Activated CD8-positive, alpha-beta memory T cell treated with anti-CD3 and anti-CD28 coated beads, Interleukin-2, amount 10 ng/mL, durations not matched to agents 7 days and 5 days (primary cell): ENCODE data around the gene DGKI. TPM values are rescaled to one million over a fixed set of nuclear protein-coding genes. Genes with fewer than 3 reads are reported as not detected.
"Not testable (repeated sequence)": the region's sequence is repeated elsewhere in the genome, so short reads cannot be mapped to it uniquely, and the experiment has no call there.

Source experiments
- ATAC-seq: fragments of 150-1000 bp; cut with Tn5 transposase; one replicate; pipeline ENCODE4 v1.10.0; 2021; ENCODE audit warnings: moderate library complexity
- CTCF ChIA-PET: fragments of 350-600 bp; sonication (Branson Sonifier 250); formaldehyde crosslinking; loops from one replicate; lab custom pipeline; 2021; ENCODE audit warnings: antibody characterized with exemption; lab: Charles Lee
- DNase-seq: peaks from one replicate; pipeline ENCODE4 v3.0.0-alpha.2; 2020
- H3K27ac Mint-ChIP-seq: one replicate; pipeline ENCODE4 v1.8.0; 2021; ENCODE audit warnings: mild to moderate bottlenecking, mixed read lengths
- H3K27me3 Mint-ChIP-seq: one replicate; pipeline ENCODE4 v1.8.0; 2021; ENCODE audit warnings: mixed read lengths
- H3K36me3 Mint-ChIP-seq: one replicate; pipeline ENCODE4 v1.8.0; 2021; ENCODE audit warnings: mild to moderate bottlenecking, mixed read lengths
- H3K4me1 Mint-ChIP-seq: one replicate; pipeline ENCODE4 v1.8.0; 2021; ENCODE audit warnings: mixed read lengths
- H3K4me3 Mint-ChIP-seq: one replicate; pipeline ENCODE4 v1.8.0; 2021; ENCODE audit warnings: mild to moderate bottlenecking, moderate library complexity, mixed read lengths
- H3K9me3 Mint-ChIP-seq: one replicate; pipeline ENCODE4 v1.8.0; 2022; ENCODE audit warnings: low read depth, mixed read lengths
- total RNA-seq, 2 experiments: library from RNA; stranded (reverse); gene quantifications; one replicate each; pipeline ENCODE4 v1.2.3, GENCODE V29; 2021

DGKI gene
- total RNA-seq, 2 experiments from 2014 or later, result 2.2 TPM; not detected in 1

DNA sequence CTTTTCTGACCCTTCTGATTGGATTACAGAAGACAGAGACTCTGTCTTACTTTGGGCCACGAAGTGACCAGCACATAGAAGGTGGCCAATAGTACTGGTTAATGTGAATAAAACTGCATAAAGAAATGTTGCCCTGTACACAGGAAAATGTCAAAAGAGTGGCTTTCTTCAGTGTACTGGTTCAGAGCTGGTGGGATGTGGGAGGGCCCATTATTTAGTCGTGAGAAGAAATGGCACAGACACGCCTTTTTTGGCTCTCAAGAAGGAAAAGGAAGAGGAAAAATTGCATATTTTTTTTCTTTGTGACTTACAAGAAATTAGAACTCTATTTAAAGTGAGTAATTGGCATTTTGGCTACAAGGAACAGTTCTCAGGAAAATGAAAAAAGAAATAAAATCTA lies 129.7 kb downstream of the DGKI start:
- Mint-ChIP-seq H3K9me3 (no peaks in the 10 kb centered on the region), H3K36me3 (no peaks in the 10 kb centered on the region), H3K27me3 (no peaks in the 10 kb centered on the region), H3K4me1 (no peaks in the 10 kb centered on the region), H3K4me3 (no peak overlapping the region), H3K27ac (no peak overlapping the region)
- DNase-seq (no peak), ATAC-seq (no peak)
- CTCF ChIA-PET, result no interaction called here

DNA sequence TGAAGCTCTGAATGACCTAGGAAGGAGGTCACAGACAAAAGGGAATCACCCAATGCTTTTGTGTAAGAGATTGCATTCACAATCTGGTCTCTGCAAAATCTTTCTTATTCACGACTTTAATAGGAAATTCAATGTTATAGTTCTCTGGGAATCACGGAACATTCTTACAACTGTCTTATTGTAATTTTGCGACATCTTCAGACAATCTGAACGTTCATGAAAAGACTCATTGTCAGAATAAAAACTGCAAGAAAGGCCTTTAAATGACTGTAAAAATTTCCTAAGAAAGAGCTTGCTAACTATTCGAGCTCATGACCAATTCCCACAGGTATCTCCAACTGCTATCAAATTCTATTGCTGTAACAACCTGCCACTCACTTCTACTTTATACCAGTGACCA lies 130.7 kb downstream of the DGKI start:
- no peak overlapping the region for H3K27ac Mint-ChIP-seq
- CTCF ChIA-PET, result no interaction called here

DNA sequence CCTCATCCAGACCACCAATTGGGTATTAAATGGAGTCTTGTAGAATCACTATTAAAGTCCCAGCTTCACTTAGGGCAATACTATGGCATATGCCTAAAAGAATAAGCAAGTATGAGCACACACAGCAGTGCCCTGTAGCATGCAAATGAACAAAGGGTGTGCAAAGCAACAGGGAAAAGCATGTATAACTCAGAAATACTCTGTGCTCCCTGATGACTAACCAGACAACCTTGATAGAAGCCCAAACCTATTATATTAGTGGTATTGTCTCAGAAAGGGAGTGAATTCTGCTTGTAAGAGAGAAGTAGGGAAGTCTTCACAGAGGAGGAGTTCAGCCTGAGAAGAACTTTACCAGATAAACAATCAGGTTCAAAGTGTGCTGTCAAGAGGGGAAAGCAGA lies 131.2 kb downstream of the DGKI start:
- CTCF ChIA-PET, result no interaction called here
- H3K36me3 Mint-ChIP-seq, result no peaks in the 10 kb centered on the region
- no peak overlapping the region for H3K27ac Mint-ChIP-seq
- no peaks in the 10 kb centered on the region for H3K4me1 Mint-ChIP-seq
- DNase-seq (no peak), ATAC-seq (no peak)
- H3K4me3 Mint-ChIP-seq, result no peak overlapping the region
- peaks cover 7% of the 10 kb centered on the region for H3K27me3 Mint-ChIP-seq
- no peaks in the 10 kb centered on the region for H3K9me3 Mint-ChIP-seq

More for the DNA sequence above, 130.7 kb downstream of the DGKI start:
- Mint-ChIP-seq H3K27me3 (peaks cover 3% of the 10 kb centered on the region), H3K4me3 (no peak overlapping the region), H3K36me3 (no peaks in the 10 kb centered on the region), H3K9me3 (no peaks in the 10 kb centered on the region), H3K4me1 (no peaks in the 10 kb centered on the region)
- ATAC-seq (no peak), DNase-seq (no peak)

DNA sequence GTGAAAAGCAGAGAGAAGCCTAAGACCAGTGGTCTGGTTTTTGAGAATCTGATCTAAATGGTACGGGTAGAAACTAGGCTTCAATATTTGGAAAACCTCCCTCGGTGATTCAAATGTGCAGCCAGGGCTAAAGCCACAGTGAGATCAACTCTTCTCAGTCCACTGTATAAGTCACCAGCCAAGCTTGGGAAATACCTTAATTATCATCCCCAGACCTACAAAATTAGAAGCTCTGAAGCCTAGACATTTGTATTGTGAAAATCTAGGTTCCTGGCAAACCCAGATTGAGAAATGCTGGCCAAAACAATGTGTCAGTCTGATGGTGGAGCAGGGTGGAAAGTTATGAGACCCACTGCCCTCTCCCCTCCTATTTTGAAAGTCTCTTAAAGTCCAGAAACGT lies 131.7 kb downstream of the DGKI start:
- no peaks in the 10 kb centered on the region for H3K9me3 Mint-ChIP-seq
- ATAC-seq, result no peak
- no peak overlapping the region for H3K4me3 Mint-ChIP-seq
- CTCF ChIA-PET, result no interaction called here
- H3K36me3 Mint-ChIP-seq, result no peaks in the 10 kb centered on the region
- H3K27me3 Mint-ChIP-seq, result peaks cover 7% of the 10 kb centered on the region
- no peak for DNase-seq
- H3K27ac Mint-ChIP-seq, result no peak overlapping the region
- H3K4me1 Mint-ChIP-seq, result no peaks in the 10 kb centered on the region

DNA sequence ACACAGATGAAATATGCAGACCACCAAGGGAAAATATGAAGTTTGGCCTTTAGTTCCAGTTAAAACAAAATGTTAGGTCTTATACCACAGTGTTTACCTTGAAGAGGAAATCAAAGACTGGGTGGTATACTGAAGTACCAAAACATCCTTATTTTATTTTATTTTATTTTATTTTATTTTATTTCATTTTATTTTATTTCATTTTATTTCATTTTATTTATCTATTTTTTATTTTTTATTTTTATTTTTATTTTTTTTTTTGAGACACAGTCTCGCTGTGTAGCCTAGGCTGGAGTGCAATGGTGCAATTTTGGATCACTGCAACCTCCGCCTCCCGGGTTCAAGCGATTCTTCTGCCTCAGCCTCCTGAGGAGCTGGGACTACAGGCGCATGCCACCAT lies 140.4 kb downstream of the DGKI start:
- H3K36me3 Mint-ChIP-seq, H3K9me3 Mint-ChIP-seq, ATAC-seq, H3K4me3 Mint-ChIP-seq, H3K4me1 Mint-ChIP-seq, CTCF ChIA-PET, H3K27ac Mint-ChIP-seq, H3K27me3 Mint-ChIP-seq, DNase-seq: not testable (repeated sequence)

DNA sequence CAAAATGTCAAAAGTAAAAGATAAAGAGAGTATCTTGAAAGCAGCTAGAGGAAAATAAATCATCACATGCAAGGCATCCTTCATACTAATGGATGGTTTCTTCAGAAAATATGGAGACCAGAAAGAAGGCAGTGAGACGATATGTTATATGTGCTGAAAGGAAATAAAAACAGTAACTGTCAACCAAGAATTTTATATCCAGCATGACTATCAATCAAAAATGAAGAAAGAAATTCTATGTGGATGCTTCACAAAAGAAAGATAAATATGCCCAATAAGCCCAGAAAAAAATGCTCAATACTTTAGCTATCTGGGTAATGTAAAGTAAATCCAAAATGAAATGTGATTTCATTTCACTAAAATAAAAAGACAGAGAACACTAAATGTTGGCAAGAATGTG lies 142.1 kb downstream of the DGKI start:
- H3K9me3 Mint-ChIP-seq, result peaks cover 9% of the 10 kb centered on the region
- no peak overlapping the region for H3K27ac Mint-ChIP-seq
- no peaks in the 10 kb centered on the region for H3K27me3 Mint-ChIP-seq
- DNase-seq (no peak), ATAC-seq (no peak)
- no peaks in the 10 kb centered on the region for H3K36me3 Mint-ChIP-seq
- no peak overlapping the region for H3K4me3 Mint-ChIP-seq
- H3K4me1 Mint-ChIP-seq, result no peaks in the 10 kb centered on the region
- CTCF ChIA-PET, result no interaction called here

DNA sequence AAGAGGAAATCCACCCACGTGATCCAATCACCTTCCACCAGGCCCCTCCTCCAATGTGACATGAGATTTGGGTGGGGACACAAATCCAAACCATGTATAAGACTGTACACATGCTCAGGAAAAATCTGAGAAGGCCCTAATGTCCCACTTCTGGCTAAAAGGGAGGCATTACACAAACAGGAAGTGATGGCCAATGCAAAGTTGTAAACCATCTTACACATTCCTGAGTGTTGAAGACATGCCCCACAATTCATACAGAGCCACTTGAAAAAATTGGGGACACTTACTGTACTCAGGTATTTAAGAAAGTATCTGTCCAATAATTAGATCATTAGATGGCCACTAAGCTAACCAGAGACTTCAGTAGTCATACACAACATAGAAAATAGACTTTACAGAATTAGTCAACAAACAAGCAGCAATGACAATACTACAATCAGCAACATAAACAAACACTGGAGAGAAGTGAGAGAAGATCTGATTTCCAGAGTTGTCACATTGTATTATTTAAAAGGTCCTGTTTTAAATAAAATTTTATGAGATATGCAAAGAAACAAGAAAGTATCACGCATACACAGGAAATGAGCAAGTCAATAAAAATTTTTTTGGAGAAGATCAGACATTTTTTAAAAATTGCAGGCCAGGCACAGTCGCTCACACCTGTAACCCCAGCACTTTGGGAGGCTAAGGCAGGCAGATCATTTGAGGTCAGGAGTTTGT lies 143.3 kb downstream of the DGKI start:
- Mint-ChIP-seq H3K27me3 (no peaks in the 10 kb centered on the region), H3K4me3 (no peak overlapping the region), H3K36me3 (no peaks in the 10 kb centered on the region), H3K27ac (no peak overlapping the region), H3K9me3 (peaks cover 9% of the 10 kb centered on the region), H3K4me1 (no peaks in the 10 kb centered on the region)
- ATAC-seq (no peak), DNase-seq (no peak)
- CTCF ChIA-PET, result no interaction called here

DNA sequence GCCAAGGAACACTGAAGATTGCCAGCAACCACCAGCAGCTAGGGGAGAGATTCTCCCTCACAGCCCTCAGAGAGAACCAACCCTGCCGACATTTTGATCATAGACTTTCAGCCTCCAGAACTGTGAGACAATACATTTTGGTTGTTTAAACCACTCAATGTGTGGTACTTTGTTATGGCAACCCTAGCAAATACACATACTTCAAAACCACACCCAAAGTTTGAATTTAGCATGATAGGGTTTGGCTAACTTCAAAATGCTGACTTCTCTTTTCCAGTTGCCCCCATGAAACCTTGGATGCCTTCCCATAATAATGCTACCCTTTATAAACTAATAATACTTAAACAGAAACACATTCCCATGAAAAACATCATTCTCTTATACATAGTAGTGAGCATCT lies 149.8 kb downstream of the DGKI start:
- ATAC-seq (no peak), DNase-seq (no peak)
- no peak overlapping the region for H3K27ac Mint-ChIP-seq
- H3K4me3 Mint-ChIP-seq, result no peak overlapping the region
- H3K4me1 Mint-ChIP-seq, result no peaks in the 10 kb centered on the region
- CTCF ChIA-PET, result no interaction called here
- H3K36me3 Mint-ChIP-seq, result no peaks in the 10 kb centered on the region
- no peaks in the 10 kb centered on the region for H3K27me3 Mint-ChIP-seq
- H3K9me3 Mint-ChIP-seq, result no peaks in the 10 kb centered on the region

DNA sequence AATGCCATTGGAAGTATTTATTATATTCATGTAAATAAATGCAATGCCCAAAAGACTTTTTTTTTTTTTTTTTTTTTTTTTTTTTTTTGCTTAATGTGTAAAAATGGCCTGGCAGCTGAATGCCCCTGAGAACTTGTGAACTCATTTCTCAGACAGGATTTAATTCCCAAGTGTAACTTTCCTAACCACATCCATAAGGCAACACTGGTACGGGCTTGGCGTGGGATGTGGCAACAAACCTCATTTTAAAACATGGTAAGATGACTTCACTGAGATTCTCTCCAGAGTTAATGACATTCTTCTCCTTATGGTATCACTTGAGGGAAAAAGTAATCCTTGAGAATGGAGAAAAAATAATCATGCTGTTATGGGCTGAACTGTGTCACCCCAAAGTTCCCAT lies 150.4 kb downstream of the DGKI start:
- H3K27ac Mint-ChIP-seq, result no peak overlapping the region
- DNase-seq, result no peak
- H3K9me3 Mint-ChIP-seq, result no peaks in the 10 kb centered on the region
- no peak for ATAC-seq
- no peaks in the 10 kb centered on the region for H3K27me3 Mint-ChIP-seq
- H3K4me1 Mint-ChIP-seq, result no peaks in the 10 kb centered on the region
- no peak overlapping the region for H3K4me3 Mint-ChIP-seq
- CTCF ChIA-PET, result no interaction called here
- no peaks in the 10 kb centered on the region for H3K36me3 Mint-ChIP-seq

DNA sequence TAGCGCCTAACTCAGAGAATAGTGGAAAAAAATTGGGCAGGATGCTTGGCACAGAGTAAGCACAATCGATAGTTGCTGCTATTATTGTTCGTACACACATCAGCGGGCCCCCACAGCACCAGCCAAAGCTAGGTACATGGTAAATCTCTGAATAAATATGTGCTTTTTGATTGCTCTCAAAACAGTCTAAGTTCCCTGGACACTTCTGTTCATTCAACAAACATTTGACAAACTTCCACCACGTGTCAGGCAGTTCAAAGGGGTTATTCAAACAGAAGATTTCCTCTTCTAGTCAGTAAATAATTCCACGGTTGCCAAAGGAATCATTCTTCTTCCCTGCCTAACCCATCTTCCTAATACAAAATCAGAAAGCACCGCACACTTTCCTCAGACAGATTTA lies 150.8 kb downstream of the DGKI start:
- DNase-seq (no peak), ATAC-seq (no peak)
- H3K9me3 Mint-ChIP-seq, result no peaks in the 10 kb centered on the region
- H3K36me3 Mint-ChIP-seq, result no peaks in the 10 kb centered on the region
- H3K4me1 Mint-ChIP-seq, result no peaks in the 10 kb centered on the region
- H3K4me3 Mint-ChIP-seq, result no peak overlapping the region
- CTCF ChIA-PET, result no interaction called here
- no peak overlapping the region for H3K27ac Mint-ChIP-seq
- no peaks in the 10 kb centered on the region for H3K27me3 Mint-ChIP-seq

DNA sequence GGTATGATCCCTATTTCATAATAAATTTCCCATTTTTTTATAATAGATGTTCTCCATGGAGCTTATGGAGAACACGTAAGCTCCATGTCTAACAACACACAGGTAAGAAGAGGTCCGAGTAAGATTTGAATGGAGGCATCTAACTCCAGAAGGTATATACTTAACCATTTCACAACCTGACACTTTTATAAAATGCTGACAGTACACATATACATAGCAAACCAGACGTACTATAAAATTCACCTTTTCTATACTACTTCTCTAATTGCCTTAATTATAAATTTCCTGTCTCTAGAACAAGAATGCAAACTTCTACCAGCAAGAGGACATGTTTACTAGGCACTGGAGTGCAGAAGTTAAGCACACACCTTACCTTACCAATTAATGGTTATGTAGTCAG lies 151.3 kb downstream of the DGKI start:
- DNase-seq (no peak), ATAC-seq (no peak)
- Mint-ChIP-seq H3K9me3 (no peaks in the 10 kb centered on the region), H3K27ac (no peak overlapping the region), H3K4me1 (no peaks in the 10 kb centered on the region), H3K27me3 (no peaks in the 10 kb centered on the region), H3K36me3 (no peaks in the 10 kb centered on the region), H3K4me3 (no peak overlapping the region)
- CTCF ChIA-PET, result no interaction called here

DNA sequence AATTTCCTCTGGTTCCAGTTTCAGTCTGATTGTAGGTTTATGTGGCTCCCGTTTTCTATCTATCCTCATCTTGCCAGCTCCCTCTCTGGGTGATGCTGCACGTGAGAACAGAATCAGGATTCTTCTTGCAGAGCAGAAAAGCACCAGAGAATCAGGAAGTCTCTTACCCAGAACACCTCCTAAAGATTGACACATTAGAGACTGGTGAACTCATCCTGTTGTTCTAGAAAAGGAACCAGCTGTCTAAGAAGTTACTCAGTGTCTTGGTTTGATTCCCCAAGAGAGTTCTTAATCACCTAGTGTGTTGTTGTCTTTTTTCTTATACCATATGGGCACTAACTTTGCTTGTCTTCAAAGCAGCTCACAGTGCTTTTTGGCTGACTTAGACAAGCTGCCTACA lies 152.4 kb downstream of the DGKI start:
- H3K9me3 Mint-ChIP-seq, result no peaks in the 10 kb centered on the region
- no peaks in the 10 kb centered on the region for H3K4me1 Mint-ChIP-seq
- no peak overlapping the region for H3K27ac Mint-ChIP-seq
- DNase-seq, result no peak
- no peak overlapping the region for H3K4me3 Mint-ChIP-seq
- no peaks in the 10 kb centered on the region for H3K36me3 Mint-ChIP-seq
- no peaks in the 10 kb centered on the region for H3K27me3 Mint-ChIP-seq
- no peak for ATAC-seq
- CTCF ChIA-PET, result no interaction called here

DNA sequence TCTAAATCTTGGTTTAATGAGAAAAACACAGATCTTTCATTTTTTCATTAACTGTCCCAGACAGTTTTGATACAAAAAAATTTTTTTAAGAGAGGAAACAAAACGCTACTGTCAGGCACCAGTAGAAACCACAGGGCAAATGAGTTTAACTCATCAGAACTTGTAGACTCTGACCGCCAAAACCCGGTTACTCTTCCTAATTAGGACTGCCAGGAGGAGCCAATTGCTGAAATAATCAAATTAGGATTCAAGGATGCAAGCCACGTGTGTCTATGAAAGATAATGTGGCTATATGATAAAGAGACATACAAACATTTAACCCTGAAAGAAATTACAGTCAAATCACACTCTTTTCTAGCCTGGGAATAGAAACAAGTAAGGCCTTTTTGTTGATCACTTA lies 154.4 kb downstream of the DGKI start:
- ATAC-seq (no peak), DNase-seq (no peak)
- Mint-ChIP-seq H3K4me3 (no peak overlapping the region), H3K27ac (no peak overlapping the region), H3K4me1 (no peaks in the 10 kb centered on the region), H3K36me3 (no peaks in the 10 kb centered on the region), H3K27me3 (no peaks in the 10 kb centered on the region), H3K9me3 (no peaks in the 10 kb centered on the region)
- CTCF ChIA-PET, result no interaction called here

DNA sequence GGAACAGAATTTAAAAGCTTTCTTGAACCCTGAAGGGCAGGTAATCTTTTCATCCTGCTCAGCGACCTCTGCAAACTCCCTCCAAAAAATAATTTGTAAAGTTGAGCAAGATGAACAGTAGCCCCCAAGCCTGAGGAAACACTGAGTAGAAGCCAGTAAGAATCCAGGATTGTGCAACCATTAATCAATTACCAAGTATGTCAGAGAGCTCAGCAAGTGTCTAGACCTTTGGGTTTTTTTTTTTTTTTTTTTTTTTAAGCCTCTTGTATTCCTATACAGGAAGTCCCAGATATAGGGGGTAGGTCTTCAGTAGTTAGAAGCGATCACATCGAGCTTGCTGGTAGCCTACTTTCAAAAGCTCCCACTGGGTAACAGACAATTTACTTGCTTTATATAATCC lies 155.2 kb downstream of the DGKI start:
- Mint-ChIP-seq H3K4me3 (no peak overlapping the region), H3K9me3 (no peaks in the 10 kb centered on the region), H3K27me3 (no peaks in the 10 kb centered on the region), H3K27ac (no peak overlapping the region), H3K4me1 (no peaks in the 10 kb centered on the region), H3K36me3 (no peaks in the 10 kb centered on the region)
- DNase-seq (no peak), ATAC-seq (no peak)
- CTCF ChIA-PET, result no interaction called here

DNA sequence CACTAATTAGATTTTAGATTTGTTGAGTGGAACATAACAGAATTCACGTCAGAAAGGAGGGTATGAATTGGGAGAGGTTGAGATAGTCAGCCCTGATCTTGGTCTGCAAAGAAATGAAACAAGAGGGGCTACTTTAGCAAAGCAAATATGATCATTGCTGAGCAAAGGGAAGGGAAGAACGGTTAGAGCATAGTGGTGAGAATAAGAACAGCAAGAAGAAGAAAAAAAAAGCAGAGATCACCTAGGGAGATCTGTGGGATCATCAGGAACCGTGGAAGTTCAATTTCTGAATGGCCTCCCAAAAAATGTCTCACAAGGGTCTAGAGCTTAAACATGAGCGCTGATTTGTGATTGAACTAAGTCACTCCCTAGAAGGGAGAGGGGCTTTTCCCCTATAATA lies 156.1 kb downstream of the DGKI start:
- Mint-ChIP-seq H3K27ac (no peak overlapping the region), H3K4me1 (no peaks in the 10 kb centered on the region), H3K4me3 (no peak overlapping the region), H3K27me3 (no peaks in the 10 kb centered on the region), H3K36me3 (no peaks in the 10 kb centered on the region), H3K9me3 (no peaks in the 10 kb centered on the region)
- no peak for ATAC-seq
- CTCF ChIA-PET, result no interaction called here
- DNase-seq, result no peak
